Activated gamma-delta T cell treated with anti-CD3 and anti-CD28 coated beads, Interleukin-2, amount 50 U/mL, for 16 hours (primary cell): ENCODE data around the gene EIF4EBP2.

Experiments
- DNase-seq: peaks from one replicate; pipeline ENCODE4 v3.0.0-alpha.2; 2020; ENCODE audit warnings: low read depth

EIF4EBP2 gene

GRCh38 chr10:70432561-70433263, 28.8 kb downstream of the EIF4EBP2 start:
- DNase-seq, result no peak

- DNase-seq, result no peak
These were observed 29.8 kb downstream of the EIF4EBP2 start for GRCh38 chr10:70433581-70434280.

GRCh38 chr10:70435241-70436085, 31.5 kb downstream of the EIF4EBP2 start:
- DNase-seq, result no peak

GRCh38 chr10:70437721-70438120, 33.8 kb downstream of the EIF4EBP2 start:
- DNase-seq, result no peak

- no peak for DNase-seq
These were observed 36.6 kb downstream of the EIF4EBP2 start for GRCh38 chr10:70440296-70441160.

- DNase-seq, result no peak
These were observed 37.4 kb downstream of the EIF4EBP2 start, which contains the start of gene NODAL for GRCh38 chr10:70441161-70441894. NODAL (minus strand) TSS chr10:70441681; CDS start chr10:70441667, 14 bp downstream.

GRCh38 chr10:70441895-70442309, 38.0 kb downstream of the EIF4EBP2 start:
- DNase-seq, result no peak

- no peak for DNase-seq
These were observed 38.5 kb downstream of the EIF4EBP2 start for GRCh38 chr10:70442332-70442988.

- no peak for DNase-seq
These were observed 40.8 kb downstream of the EIF4EBP2 start for GRCh38 chr10:70444744-70445143.

GRCh38 chr10:70445718-70446657, 42.0 kb downstream of the EIF4EBP2 start:
- DNase-seq, result no peak

GRCh38 chr10:70448236-70448635, 44.3 kb downstream of the EIF4EBP2 start:
- DNase-seq, result no peak

- DNase-seq, result no peak
These were observed 51.3 kb downstream of the EIF4EBP2 start for GRCh38 chr10:70455213-70455630.

GRCh38 chr10:70456164-70456563, 52.2 kb downstream of the EIF4EBP2 start:
- DNase-seq, result no peak

- no peak for DNase-seq
These were observed 53.9 kb downstream of the EIF4EBP2 start for GRCh38 chr10:70457759-70458305.

GRCh38 chr10:70458329-70459060, 54.5 kb downstream of the EIF4EBP2 start:
- DNase-seq, result peak; percentile 28

GRCh38 chr10:70459061-70459773, 55.3 kb downstream of the EIF4EBP2 start:
- DNase-seq, result no peak

GRCh38 chr10:70459774-70460490, 56.0 kb downstream of the EIF4EBP2 start:
- DNase-seq, result no peak
